GM12875 (cell line): ENCODE results near the gene BCAS3.

Experiments
- H3K4me3 ChIP-seq: one replicate; pipeline ENCODE4 v1.5.1; 2011; ENCODE audit warnings: low read depth, low read length, control low read depth
- CTCF ChIP-seq: IDR thresholded peaks from 2 replicates; pipeline ENCODE4 v1.5.1; 2011; ENCODE audit warnings: low read depth, mild to moderate bottlenecking, control low read depth, inconsistent platforms, low read length, moderate library complexity, borderline replicate concordance; ENCODE audit not compliant: insufficient read depth

BCAS3 gene

DNA sequence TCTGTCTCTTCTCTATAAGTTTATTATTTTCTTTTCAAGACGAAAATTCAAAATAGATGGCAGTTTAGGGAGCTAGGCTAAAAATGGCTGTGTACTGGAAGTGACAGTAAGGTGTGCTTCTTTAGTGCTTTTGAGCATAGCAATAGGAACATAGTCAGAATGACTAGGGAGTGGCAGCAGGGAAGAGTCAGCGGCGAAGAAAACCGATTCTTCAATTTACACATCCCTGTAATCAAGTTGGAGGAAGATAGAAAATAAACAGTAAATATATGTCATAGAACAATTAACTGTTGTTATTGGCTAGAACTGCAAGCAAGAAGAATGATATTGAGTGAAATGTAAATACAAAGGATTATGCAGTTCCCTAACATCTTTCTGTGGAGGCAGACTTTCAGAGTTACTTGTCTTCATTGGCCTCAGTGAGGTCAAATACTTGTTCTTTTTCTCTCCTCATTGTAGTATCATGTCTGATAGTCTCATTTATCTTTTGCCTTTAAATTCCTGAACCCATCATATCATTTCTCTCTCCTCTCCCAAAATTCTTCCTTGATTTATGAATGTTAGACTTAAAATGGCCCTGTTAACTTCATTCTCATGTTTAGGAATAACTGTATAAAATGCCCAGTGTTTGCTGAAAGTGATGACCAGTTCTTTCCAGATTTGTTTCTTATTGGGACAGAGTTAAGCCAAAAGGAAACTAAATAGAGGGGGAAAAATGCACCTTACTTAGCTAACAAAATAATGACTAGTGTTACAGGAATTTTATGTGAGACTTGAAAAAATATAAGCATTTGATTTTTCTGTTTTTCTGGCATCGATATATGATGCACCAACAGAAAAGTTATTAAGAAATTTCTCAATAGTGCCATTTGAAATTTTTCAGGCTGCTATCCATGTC lies 211.4 kb downstream of the BCAS3 start:
- TF ChIP-seq CTCF = no peak
- H3K4me3 ChIP-seq = no peak overlapping the region

DNA sequence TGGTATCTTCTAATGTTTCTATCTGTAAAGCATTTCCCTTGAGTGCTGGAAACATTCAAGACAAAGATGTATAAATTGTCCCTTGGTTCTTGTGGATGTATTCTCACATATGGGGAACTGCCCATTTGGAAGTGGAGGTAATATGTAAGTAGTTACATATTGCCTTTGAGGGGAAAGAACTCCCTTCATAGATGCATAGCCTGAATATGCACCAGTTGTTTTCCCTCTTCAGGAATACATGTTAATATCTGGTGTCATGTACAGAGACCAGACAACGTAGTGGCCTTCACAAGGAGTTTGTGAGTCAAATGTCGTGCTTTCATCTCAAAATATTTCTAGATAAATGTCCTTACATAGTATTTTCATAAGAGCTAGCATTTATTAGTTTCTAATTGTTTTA lies 213.5 kb downstream of the BCAS3 start:
- no peak for TF ChIP-seq CTCF
- H3K4me3 ChIP-seq = no peak overlapping the region

- no peak overlapping the region for H3K4me3 ChIP-seq
- TF ChIP-seq CTCF = no peak
Observed at GRCh38 chr17:60893475-60893874, 215.8 kb downstream of the BCAS3 start.

GRCh38 chr17:60896996-60897395 lies 219.3 kb downstream of the BCAS3 start:
- no peak overlapping the region for H3K4me3 ChIP-seq
- TF ChIP-seq CTCF = no peak

DNA sequence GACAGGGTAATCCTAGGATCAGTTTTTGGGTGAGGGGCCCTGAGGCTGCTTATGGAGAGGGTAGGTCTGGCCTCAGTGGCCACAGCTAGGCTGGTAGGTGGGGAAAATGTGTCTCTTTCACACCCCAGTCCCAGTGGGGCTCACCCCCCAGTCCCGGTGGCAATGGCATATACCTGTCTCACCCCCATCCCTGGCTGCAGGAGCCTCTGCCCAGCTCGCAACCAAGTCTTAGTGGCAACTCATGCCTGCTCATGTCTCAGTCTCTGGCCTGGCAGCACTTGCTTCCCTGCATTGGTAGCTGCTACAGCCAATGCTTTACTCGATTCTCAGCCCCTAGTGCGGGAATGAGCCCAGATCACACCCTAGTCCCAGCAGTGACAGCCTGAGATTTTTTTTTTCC lies 221.5 kb downstream of the BCAS3 start:
- no peak for TF ChIP-seq CTCF
- H3K4me3 ChIP-seq = no peak overlapping the region

DNA sequence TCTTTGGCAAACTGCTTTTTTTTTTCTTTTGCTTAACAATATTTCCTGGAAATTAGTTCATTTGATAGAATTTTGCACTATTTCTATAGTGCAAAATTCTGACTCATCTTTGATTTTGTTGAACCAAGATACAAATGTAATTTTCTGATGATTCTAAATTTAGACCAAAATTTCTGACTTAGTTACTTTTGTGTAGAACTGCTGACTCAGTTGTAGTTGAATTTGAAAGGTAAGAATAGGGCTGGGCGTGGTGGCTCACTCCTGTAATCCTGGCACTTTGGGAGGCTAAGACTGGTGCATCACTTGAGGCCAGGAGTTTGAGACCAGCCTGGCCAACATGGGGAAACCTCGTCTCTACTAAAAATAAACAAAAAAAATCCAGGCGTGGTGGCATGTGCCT lies 223.0 kb downstream of the BCAS3 start:
- H3K4me3 ChIP-seq = no peak overlapping the region
- TF ChIP-seq CTCF = no peak

DNA sequence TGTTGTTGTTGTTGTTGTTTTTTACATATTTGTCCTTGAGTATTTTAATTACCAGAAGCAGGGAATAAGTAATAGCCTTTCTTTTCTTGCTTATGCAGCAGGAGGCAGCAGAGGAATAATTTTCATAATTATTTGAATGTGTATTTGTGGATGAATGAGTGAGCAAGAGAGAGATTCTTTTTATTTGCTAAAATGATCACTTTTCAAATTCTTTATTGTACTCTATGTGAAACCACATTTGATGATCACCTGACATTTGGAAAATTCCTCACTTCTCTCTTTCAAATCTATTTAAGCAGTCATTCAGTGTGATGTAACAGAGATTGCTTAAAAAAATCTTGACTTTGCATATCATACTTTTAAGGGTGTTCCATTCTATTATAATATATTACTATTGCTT lies 223.6 kb downstream of the BCAS3 start:
- TF ChIP-seq CTCF = no peak
- H3K4me3 ChIP-seq = no peak overlapping the region
